T-cell (primary cell): Measurements from ENCODE around the gene VPS13D. TPM values are rescaled to one million over a fixed set of nuclear protein-coding genes. Genes with fewer than 3 reads are reported as not detected.
A peak's percentile ranks its signal among the peaks of the same experiment; 100 is the strongest.

Experiments used
- ATAC-seq, 4 experiments: fragments of 200-7000 bp in 3 of 4; fragments of 150-1000 bp in 1 of 4; cut with Tn5 transposase; replicated peaks in 1 of 4; 1 replicate in 3 of 4; 2 replicates in 1 of 4; pipeline ENCODE4 v1.10.0; 2021; ENCODE audit warnings: moderate library complexity in 3 of 4, mild to moderate bottlenecking in 2 of 4, moderate number of reproducible peaks in 1 of 4
- CTCF ChIA-PET, 2 donors: fragments of 300-600 bp; sonication (Branson Sonifier 250); formaldehyde crosslinking; loops; one replicate each; lab custom pipeline; 2022; ENCODE audit warnings: antibody characterized with exemption in 2 of 2; lab: Charles Lee
- POLR2A ChIA-PET, 2 donors: fragments of 300-600 bp; sonication (Branson Sonifier 250); formaldehyde crosslinking; loops; one replicate each; lab custom pipeline; 2022; ENCODE audit warnings: antibody characterized with exemption in 2 of 2; lab: Charles Lee
- DNase-seq, 35 experiments: peaks; one replicate each; pipeline versions ENCODE4 v3.0.0 to v3.0.0-alpha.2; 2013 to 2023
- H3K27ac ChIP-seq: one replicate; pipeline ENCODE4 v1.5.1; 2013; ENCODE audit warnings: low read length
- H3K27me3 ChIP-seq, 2 experiments: replicated peaks in 1 of 2; 1 replicate in 1 of 2; 2 replicates in 1 of 2; pipeline versions ENCODE4 v1.6.1 to v1.7.0; 2013; ENCODE audit warnings: low read length in 1 of 2, mixed read lengths in 1 of 2; ENCODE audit not compliant: control insufficient read depth in 2 of 2, insufficient read depth in 2 of 2; ENCODE audit errors: extremely low read depth in 1 of 2
- H3K36me3 ChIP-seq, 2 donors: 1 replicate in 1 of 2; 2 replicates in 1 of 2; pipeline versions ENCODE4 v1.6.1 to v1.7.0; 2013; ENCODE audit warnings: low read length in 1 of 2; ENCODE audit not compliant: control insufficient read depth in 2 of 2, insufficient read depth in 1 of 2; ENCODE audit errors: extremely low read depth in 1 of 2
- H3K4me1 ChIP-seq, 2 experiments: 1 replicate in 1 of 2; 2 replicates in 1 of 2; pipeline versions ENCODE4 v1.6.1 to v1.7.0; 2013; ENCODE audit warnings: low read length in 2 of 2, mixed read lengths in 1 of 2; ENCODE audit not compliant: insufficient read depth in 2 of 2, control insufficient read depth in 1 of 2; ENCODE audit errors: extremely low read depth in 1 of 2
- H3K4me3 ChIP-seq, 2 donors: 1 replicate in 1 of 2; 2 replicates in 1 of 2; pipeline versions ENCODE4 v1.5.1 to v1.7.0; 2013; ENCODE audit warnings: mild to moderate bottlenecking in 2 of 2, low read length in 1 of 2, moderate library complexity in 1 of 2; ENCODE audit not compliant: control insufficient read depth in 1 of 2; ENCODE audit errors: extremely low read depth in 1 of 2
- H3K9me3 ChIP-seq: 2 replicates; pipeline ENCODE4 v1.7.0; 2013
- H3K27ac Mint-ChIP-seq, 2 donors: one replicate each; pipeline ENCODE4 v1.8.0; 2020 to 2021; ENCODE audit warnings: mild to moderate bottlenecking in 2 of 2, mixed read lengths in 2 of 2
- H3K27me3 Mint-ChIP-seq, 2 donors: one replicate each; pipeline ENCODE4 v1.8.0; 2021 to 2022; ENCODE audit warnings: mixed read lengths in 2 of 2
- H3K36me3 Mint-ChIP-seq: one replicate; pipeline ENCODE4 v1.8.0; 2021; ENCODE audit warnings: mixed read lengths
- H3K4me1 Mint-ChIP-seq, 3 donors: one replicate each; pipeline ENCODE4 v1.8.0; 2020 to 2022; ENCODE audit warnings: mixed read lengths in 3 of 3, mild to moderate bottlenecking in 1 of 3
- H3K4me3 Mint-ChIP-seq, 3 donors: one replicate each; pipeline ENCODE4 v1.8.0; 2020 to 2022; ENCODE audit warnings: mild to moderate bottlenecking in 3 of 3, mixed read lengths in 3 of 3, moderate library complexity in 3 of 3
- H3K9me3 Mint-ChIP-seq, 3 donors: one replicate each; pipeline ENCODE4 v1.8.0; 2020 to 2022; ENCODE audit warnings: mixed read lengths in 3 of 3
- WGBS: methylation state at CpG from one replicate; pipeline ENCODE4 v1.1.5; 2013; ENCODE audit warnings: missing lambda C conversion rate; ENCODE audit not compliant: insufficient coverage; 5-methylcytosine and 5-hydroxymethylcytosine counted together
- total RNA-seq, 35 experiments: library from RNA in 6 of 35; stranded (reverse) in 6 of 35; fragments of 120-200 nt in 1 of 35; gene quantifications; one replicate each; pipeline versions ENCODE4 v1.2.1 to v1.2.4 and lab custom pipeline; 2013 to 2026

The VPS13D gene
- total RNA-seq, 5 donors from 2014 or later (not counting 1 experiment from before 2014, with no cell fraction given): 73.5 to 85.9 (median 75.8) TPM

DNA sequence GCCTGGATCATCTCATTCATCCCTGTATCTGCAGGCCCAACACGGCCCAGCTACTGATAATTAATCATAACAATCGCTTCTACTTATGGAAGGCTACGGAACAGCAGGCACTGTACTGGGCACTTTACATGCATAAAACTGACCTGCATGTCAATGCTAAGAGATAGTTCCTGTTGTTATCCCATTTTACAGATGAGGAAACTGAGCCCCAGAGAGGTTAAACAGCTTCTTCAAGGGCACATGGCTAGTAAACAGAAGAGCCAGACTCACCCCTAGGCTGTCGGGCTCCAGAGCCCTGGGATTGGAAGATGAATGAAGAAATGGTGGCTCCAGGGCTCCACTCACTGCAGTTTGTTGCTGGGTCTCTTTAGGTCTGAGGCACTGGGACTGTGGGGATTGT lies 27.3 kb upstream of the VPS13D start:
- POLR2A ChIA-PET: interaction anchor here in 1 of 2 donors (0.6 kb wide), 1 partner anchor 12 kb away, joined by 4 read pairs; no protein-coding TSS in a partner anchor
- Histone ChIP-seq H3K27ac (peak overlapping the region; percentile 39), H3K36me3 (peaks cover 18 to 59% of the 10 kb centered on the region in 2 donors), H3K9me3 (no peaks in the 10 kb centered on the region), H3K4me1 (peaks cover 0 to 67% of the 10 kb centered on the region in 2 experiments), H3K4me3 (no peak overlapping the region), H3K27me3 (no peaks in the 10 kb centered on the region)
- H3K4me1 Mint-ChIP-seq: peaks cover 31 to 56% (median 49%) of the 10 kb centered on the region in 3 donors
- ATAC-seq (no peak), DNase-seq (no peak)
- WGBS: 90% methylated on average over 2 of the region's 4 CpGs
- CTCF ChIA-PET: interaction anchor here (0.6 to 2.2 kb wide), 4 partner anchors 20 to 254 kb away, joined by 3 to 6 read pairs (median 5); no protein-coding TSS in a partner anchor
- H3K36me3 Mint-ChIP-seq: peaks cover 30% of the 10 kb centered on the region
- H3K4me3 Mint-ChIP-seq: peak overlapping the region in 1 of 3 donors; percentile 17
- H3K27me3 Mint-ChIP-seq: no peaks in the 10 kb centered on the region
- no peaks in the 10 kb centered on the region for H3K9me3 Mint-ChIP-seq
- H3K27ac Mint-ChIP-seq: peak overlapping the region; percentile 81 to 86

DNA sequence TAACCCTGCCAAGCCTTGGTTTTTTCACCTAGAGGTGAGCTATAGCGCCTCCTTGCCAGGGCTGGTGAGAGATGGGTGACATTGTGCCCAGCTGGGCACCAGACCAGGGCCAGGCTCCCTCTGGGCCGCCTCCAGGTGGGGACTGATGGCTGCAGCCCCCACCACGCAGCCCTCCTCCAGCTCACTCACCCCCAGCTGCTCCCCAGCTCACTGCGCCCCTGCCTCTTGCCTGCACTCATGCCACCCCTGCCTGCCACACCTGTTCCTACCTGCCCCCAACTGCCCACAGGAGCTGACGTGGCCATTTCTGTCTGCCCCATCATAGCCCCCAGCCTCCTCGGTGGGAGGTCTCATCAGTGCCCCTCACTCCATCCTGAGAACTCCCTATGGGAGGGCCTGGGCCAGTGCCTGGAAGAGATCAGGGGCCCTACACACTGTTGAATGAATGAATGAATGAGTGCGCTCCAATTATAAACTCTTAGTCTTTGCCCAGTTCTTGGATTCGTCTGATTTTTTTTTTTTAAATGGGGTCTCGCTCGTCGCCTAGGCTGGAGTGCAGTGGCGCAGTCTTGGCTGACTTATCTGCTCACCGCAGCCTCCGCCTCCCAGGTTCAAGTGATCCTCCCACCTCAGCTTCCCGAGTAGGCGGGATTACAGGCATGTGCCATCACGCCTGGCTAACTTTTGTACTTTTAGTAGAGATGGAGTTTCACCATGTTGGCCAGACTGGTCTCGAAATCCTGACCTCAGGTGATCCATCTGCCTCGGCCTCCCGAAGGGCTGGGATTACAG lies 26.4 kb upstream of the VPS13D start:
- peaks cover 33% of the 10 kb centered on the region for H3K36me3 Mint-ChIP-seq

DNA sequence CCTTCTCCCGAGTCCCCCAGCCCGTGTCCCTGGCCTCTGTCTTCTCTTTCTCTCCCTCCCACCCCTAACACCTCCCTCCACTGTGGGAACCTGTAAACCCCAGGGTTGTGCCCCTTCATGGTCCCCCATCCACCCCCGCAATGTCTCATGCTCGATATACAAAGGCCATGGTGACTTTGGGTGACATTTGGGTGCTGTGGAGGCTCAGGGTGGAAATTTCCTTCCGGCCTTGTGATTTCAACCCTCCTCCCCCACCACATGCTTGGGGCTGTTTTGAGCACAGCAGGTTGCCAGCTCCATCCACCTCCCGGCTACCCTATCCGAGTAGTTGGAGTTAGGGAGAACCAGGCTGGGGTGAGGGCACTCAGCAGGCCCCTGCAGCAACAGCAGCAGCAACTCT lies 25.7 kb upstream of the VPS13D start:
- Histone ChIP-seq H3K27ac (peak overlapping the region; percentile 39), H3K9me3 (no peaks in the 10 kb centered on the region), H3K4me1 (peaks cover 4 to 75% of the 10 kb centered on the region in 2 experiments), H3K4me3 (no peak overlapping the region), H3K27me3 (no peaks in the 10 kb centered on the region), H3K36me3 (peaks cover 13 to 61% of the 10 kb centered on the region in 2 donors)
- DNase-seq: peak in 19 of 35 experiments; percentile 10 to 56 (median 25)
- WGBS: 28% methylated on average over 2 of the region's 7 CpGs
- ChIA-PET POLR2A (no interaction called here), CTCF (no interaction called here)
- Mint-ChIP-seq H3K9me3 (no peaks in the 10 kb centered on the region), H3K27ac (peak overlapping the region; percentile 81 to 86), H3K4me3 (peak overlapping the region in 1 of 3 donors; percentile 46), H3K36me3 (peaks cover 33% of the 10 kb centered on the region), H3K4me1 (peaks cover 40 to 64% (median 58%) of the 10 kb centered on the region in 3 donors), H3K27me3 (no peaks in the 10 kb centered on the region)
- peak; percentile 36 to 58 (median 46) for ATAC-seq

More for the DNA sequence above, 26.4 kb upstream of the VPS13D start:
- ChIA-PET CTCF (interaction anchor here (0.6 to 1.0 kb wide), 3 partner anchors 21 to 253 kb away, joined by 3 to 6 read pairs (median 4); no protein-coding TSS in a partner anchor), POLR2A (interaction anchor here in 1 of 2 donors (0.6 kb wide), 1 partner anchor 12 kb away, joined by 4 read pairs; no protein-coding TSS in a partner anchor)
- 68% methylated on average over 15 of the region's 20 CpGs for WGBS
- peaks cover 0 to 72% of the 10 kb centered on the region in 2 experiments for H3K4me1 ChIP-seq
- H3K4me3 ChIP-seq: no peak overlapping the region
- H3K27ac ChIP-seq: peak overlapping the region; percentile 39
- no peaks in the 10 kb centered on the region for H3K27me3 ChIP-seq
- Mint-ChIP-seq H3K27me3 (no peaks in the 10 kb centered on the region), H3K4me1 (peaks cover 33 to 60% (median 52%) of the 10 kb centered on the region in 3 donors), H3K9me3 (no peaks in the 10 kb centered on the region), H3K4me3 (peak overlapping the region in 1 of 3 donors; percentile 46), H3K27ac (peak overlapping the region; percentile 81 to 86)
- no peaks in the 10 kb centered on the region for H3K9me3 ChIP-seq
- no peak for DNase-seq
- peaks cover 14 to 58% of the 10 kb centered on the region in 2 donors for H3K36me3 ChIP-seq
- no peak for ATAC-seq

DNA sequence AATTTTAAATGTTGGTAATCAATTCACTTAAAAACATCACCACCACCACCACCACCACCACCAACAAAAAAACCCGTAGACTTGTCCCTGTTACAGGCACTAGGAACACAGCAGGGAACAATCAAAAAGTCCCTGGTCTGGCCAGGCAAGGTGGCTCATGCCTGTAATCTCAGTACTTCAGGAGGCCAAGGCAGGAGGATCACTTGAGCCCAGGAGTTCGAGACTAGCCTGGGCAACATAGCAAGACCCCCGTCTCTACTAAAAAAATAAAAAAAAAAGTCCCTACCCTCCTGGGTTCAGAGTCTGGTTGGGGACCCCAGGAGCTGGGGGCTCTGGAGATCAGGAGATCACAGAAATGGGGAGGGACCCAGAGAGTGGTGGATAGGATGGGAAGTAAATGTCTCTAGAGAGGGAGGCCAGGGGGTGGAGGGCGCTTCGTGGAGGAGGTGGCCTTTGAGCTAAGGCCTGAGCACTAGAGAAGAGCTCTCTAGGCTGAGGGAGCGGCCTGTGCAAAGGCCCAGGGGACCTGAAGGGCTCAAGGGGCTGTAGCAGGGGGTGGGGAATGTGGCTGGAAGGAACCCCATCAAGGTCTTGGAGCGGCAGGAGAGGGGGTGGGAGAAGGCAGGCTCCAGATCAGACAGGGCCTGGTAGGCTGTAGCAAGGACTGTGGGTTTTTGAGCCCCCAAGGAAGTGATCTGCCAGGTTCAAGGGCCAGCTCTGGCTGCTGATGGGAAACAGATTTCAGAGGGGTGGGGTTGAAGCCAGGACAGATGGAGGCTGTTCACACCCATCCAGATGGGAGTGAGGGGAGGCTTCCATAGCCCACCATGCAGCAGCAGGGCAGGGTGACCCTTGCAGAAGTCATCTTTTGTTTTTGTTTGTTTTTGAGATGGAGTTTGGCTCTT lies 24.8 kb upstream of the VPS13D start:
- peak overlapping the region in 1 of 3 donors; percentile 46 for H3K4me3 Mint-ChIP-seq
- no peaks in the 10 kb centered on the region for H3K9me3 ChIP-seq
- ChIA-PET POLR2A (interaction anchor here in 1 of 2 donors (1.0 kb wide), 1 partner anchor 26 kb away, joined by 3 read pairs; no protein-coding TSS in a partner anchor), CTCF (interaction anchor here (0.6 to 1.6 kb wide), 3 partner anchors 76 to 90 kb away, joined by 3 to 8 read pairs (median 8); no protein-coding TSS in a partner anchor)
- no peaks in the 10 kb centered on the region for H3K9me3 Mint-ChIP-seq
- H3K27ac Mint-ChIP-seq: peak overlapping the region; percentile 81 to 86
- peaks cover 8 to 58% of the 10 kb centered on the region in 2 donors for H3K36me3 ChIP-seq
- 78% methylated on average over 5 of the region's 7 CpGs for WGBS
- H3K27me3 ChIP-seq: no peaks in the 10 kb centered on the region
- H3K36me3 Mint-ChIP-seq: peaks cover 33% of the 10 kb centered on the region
- H3K4me1 ChIP-seq: peaks cover 10 to 75% of the 10 kb centered on the region in 2 experiments
- DNase-seq: no peak
- H3K27ac ChIP-seq: peak overlapping the region; percentile 39
- H3K4me1 Mint-ChIP-seq: peaks cover 49 to 71% (median 65%) of the 10 kb centered on the region in 3 donors
- H3K27me3 Mint-ChIP-seq: no peaks in the 10 kb centered on the region
- ATAC-seq: no peak
- H3K4me3 ChIP-seq: no peak overlapping the region

DNA sequence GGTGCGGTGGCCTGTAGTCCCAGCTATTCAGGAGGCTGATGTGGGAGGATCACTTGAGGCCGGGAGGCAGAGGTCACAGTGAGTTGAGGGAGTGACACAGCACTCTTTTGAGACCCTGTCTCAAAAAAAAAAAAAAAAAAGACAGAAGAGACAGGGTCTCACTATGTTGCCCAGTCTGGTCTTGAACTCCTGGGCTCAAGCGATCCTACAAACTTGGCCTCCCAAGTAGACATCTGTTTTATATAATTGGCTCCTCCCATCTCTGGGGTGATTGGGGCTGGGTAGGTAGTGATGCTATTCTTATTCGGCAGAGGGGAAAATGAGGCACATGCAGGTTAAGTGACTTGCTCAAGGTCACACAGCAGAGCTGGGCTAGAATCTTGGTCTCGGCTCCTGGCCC lies 23.6 kb upstream of the VPS13D start:
- H3K36me3 Mint-ChIP-seq: peaks cover 30% of the 10 kb centered on the region
- H3K27me3 ChIP-seq: no peaks in the 10 kb centered on the region
- H3K27ac ChIP-seq: no peak overlapping the region
- CTCF ChIA-PET: interaction anchor here in 1 of 2 donors (0.7 to 1.6 kb wide), 2 partner anchors 82 to 973 kb away, joined by 6 to 8 read pairs; no protein-coding TSS in a partner anchor
- H3K9me3 Mint-ChIP-seq: no peaks in the 10 kb centered on the region
- 94% methylated on average over 2 of the region's 5 CpGs for WGBS
- POLR2A ChIA-PET: no interaction called here
- peaks cover 8 to 48% of the 10 kb centered on the region in 2 donors for H3K36me3 ChIP-seq
- H3K4me3 ChIP-seq: no peak overlapping the region
- DNase-seq (no peak), ATAC-seq (no peak)
- H3K27ac Mint-ChIP-seq: peak overlapping the region; percentile 53 to 70
- no peak overlapping the region for H3K4me3 Mint-ChIP-seq
- no peaks in the 10 kb centered on the region for H3K27me3 Mint-ChIP-seq
- H3K4me1 Mint-ChIP-seq: peaks cover 57 to 79% (median 72%) of the 10 kb centered on the region in 3 donors
- peaks cover 16 to 75% of the 10 kb centered on the region in 2 experiments for H3K4me1 ChIP-seq
- H3K9me3 ChIP-seq: no peaks in the 10 kb centered on the region
